ENCODE measurements around the gene SHISA4.
A peak's percentile ranks its signal among the peaks of the same experiment; 100 is the strongest.
"Not testable (repeated sequence)": the region's sequence is repeated elsewhere in the genome, so short reads cannot be mapped to it uniquely, and the experiment has no call there.

The SHISA4 gene

DNA sequence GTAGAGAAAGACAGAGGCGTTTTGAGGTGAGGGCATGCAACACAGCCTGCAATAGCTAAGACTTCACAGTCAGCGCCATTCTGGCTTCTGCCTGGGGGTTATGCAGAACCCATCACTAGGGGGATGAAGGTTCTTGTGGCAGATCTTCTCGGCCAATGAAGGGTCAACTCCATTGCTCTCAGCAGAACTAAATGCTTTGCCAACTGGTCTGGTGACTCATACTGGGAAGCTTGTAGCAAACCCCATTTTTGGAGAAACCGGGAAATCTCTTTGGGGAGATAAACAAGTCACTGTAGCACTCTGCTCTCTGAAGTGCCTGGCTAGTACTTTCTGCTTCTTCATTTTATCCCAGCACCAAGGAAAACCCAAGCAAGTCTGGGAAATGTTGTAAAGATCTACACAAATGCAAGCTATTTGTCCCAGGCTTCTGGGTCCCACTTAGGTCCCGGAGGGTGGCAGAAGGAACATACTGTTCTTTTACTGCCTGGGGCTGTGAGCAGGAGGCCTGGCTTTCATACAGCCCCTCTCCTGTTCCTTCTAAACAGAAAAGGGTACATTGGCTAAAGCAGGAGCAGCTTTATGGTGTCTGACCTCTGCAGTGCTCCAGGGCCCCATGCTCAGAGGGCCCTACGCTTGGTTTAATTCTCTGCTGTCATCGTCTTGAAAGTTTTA lies 28.8 kb downstream of the SHISA4 start:
- Histone ChIP-seq H3K27ac (peak overlapping the region in 17 of 21 experiments; percentile 1 to 81 (median 40)), H3K4me3 (no peak overlapping the region)

DNA sequence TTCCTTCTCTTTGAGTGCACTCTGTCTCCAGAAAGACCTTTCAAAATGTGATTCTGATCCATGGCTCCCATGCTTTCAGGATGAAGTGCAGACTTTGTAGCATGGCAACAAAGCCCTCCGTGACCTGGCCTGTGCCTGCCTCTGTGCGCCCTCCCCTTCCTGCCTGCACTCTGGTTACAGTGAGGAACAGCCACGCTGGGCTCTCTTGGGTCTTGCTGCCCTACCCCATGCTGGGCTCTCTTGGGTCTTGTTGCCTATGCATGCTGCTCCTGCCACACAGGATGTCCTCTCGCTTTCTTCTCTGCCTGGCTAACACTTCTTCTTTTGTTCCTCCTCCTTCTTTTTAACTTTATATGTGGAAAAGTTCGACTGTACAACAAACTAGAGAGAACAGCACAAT lies 29.6 kb downstream of the SHISA4 start:
- Histone ChIP-seq H3K27ac (peak overlapping the region in 11 of 21 experiments; percentile 1 to 81 (median 40)), H3K4me3 (no peak overlapping the region)

- Histone ChIP-seq H3K4me3 (no peak overlapping the region), H3K27ac (no peak overlapping the region)
These were observed 33.4 kb downstream of the SHISA4 start for GRCh38 chr1:201921952-201922558.

GRCh38 chr1:201925301-201925567 lies 36.5 kb downstream of the SHISA4 start:
- Histone ChIP-seq H3K4me3 (no peak overlapping the region), H3K27ac (no peak overlapping the region)

DNA sequence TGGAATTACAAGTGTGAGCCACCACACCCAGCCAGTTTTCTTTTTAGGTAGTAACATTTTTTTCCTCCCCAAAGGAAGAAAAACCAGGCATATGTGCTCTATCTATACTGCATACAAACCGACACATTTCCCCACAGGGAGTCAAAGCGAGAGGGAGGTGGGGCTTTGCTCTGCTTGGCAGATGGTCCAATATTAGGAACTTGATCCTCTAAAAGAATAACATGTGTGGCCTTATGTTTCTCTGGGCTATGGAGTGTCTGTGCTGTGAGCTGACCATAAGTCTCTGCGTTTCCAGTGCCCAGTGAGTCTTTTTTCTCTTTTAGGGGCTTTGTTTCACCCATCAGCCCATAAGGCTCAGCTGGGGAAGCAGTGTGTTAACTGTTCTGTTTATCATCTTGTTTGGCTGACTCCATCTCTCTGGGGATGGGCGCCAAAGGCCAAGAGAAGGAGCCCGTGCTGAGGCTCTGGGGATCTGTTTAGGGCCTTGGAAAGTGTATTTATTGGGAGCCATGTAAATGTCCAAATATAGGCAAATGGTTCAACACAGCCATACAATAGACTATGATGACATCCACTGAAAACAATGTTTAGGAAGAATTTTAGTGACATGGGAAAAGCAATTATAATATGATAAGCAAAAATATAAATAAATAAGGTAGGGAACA lies 37.4 kb downstream of the SHISA4 start:
- Histone ChIP-seq H3K4me3 (no peak overlapping the region), H3K27ac (no peak overlapping the region)

GRCh38 chr1:201928266-201928665 lies 39.6 kb downstream of the SHISA4 start:
- no peak overlapping the region for H3K27ac ChIP-seq
- no peak overlapping the region for H3K4me3 ChIP-seq

DNA sequence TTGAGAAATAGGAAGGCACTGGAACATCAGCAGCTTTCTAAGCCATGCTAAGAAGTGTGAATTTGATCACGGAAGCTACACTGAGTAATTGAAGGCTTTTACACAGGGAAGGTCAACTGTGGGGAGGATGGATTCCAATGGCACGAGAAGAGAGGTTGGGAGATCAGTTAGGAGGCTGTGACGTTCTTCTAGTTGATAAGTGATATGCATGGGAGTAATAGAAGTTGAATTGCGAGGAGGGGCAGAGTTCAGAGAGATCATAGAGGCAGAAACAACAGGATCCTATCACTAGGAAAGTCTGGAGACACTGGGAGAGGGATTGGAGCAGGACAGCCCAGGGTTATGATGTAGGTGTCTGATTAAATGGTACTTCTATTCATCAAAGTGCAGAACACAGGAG lies 41.4 kb downstream of the SHISA4 start:
- H3K27ac ChIP-seq, result no peak overlapping the region
- no peak overlapping the region for H3K4me3 ChIP-seq

GRCh38 chr1:201930803-201931202 lies 42.1 kb downstream of the SHISA4 start:
- Histone ChIP-seq H3K27ac (no peak overlapping the region), H3K4me3 (no peak overlapping the region)

- Histone ChIP-seq H3K27ac (no peak overlapping the region), H3K4me3 (no peak overlapping the region)
These were observed 45.2 kb downstream of the SHISA4 start for GRCh38 chr1:201933840-201934430.

DNA sequence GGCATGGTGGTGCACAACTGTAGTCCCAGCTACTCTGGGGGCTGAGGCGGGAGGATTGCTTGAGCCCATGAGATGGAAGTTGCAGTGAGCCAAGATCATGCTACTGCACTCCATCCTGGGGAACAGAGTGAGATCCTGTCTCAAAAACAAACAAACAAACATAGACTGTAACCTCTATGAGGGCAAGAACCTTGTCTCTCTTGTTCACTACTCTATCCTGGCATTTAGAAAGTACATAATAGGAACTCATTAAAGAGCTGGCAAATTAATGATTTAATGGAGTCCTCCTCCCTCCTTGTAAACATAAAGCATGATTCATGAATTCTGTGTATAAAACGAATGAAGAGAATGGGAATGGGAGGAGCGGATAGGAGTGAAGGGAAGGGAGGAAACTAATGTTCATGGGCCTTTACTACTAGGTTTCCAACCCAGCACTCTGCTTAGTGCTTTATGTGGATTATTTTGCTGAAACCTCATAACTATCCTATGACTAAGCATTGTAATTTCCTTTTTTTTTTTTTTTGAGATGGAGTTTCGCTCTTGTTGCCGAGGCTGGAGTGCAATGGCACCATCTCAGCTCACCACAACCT lies 49.0 kb downstream of the SHISA4 start:
- H3K4me3 ChIP-seq, result no peak overlapping the region
- H3K27ac ChIP-seq, result peak overlapping the region in 3 of 21 experiments; percentile 17 to 56 (median 40)

DNA sequence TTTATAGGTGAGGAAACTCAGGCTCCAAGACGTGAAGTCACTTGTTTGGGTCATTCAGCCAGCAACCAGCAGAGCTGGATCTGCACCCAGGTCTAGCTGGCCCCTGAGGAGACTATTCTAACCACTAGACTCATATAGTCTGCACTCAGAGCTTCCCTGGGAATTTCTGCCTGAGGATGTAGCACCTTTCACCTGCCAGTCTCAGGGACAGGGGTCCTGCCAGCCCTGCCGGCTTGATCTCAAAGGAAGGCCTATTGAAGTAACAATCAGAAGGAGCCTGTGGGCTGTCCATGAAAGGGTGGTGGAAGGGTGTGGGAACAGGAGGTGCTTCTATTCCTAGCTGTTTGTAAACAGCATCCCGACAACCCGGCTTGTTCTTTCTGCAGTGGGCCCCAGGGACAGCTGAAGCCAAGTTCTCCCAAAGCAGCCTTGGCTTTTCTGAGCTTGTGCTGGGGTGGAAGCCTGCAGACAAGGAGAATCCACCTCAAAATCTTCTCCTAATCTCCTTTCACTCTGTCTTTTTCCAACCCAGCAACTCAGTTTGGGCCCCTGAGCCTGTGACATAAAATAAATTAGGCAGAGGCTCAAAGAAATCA lies 49.8 kb downstream of the SHISA4 start:
- peak overlapping the region in 5 of 21 experiments; percentile 10 to 56 (median 17) for H3K27ac ChIP-seq
- no peak overlapping the region for H3K4me3 ChIP-seq

DNA sequence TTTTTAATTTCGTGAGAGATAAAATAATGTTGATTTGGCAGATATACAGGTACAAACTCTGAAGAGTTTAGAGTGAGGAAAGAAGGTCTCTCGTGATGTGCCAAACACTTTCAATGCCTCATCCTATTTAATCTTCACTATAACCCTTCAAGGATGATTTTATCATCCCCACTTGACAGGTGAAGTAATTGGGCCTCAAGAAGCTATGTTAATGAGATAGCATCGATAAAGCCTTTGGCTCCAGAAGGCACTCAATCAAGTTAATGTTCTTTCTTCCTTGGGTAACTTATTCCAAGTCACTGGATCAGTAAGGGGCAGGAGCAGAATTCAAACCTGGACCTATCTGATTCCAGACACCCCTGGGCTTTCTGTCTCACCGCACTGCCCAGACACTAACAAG lies 50.5 kb downstream of the SHISA4 start:
- no peak overlapping the region for H3K27ac ChIP-seq
- H3K4me3 ChIP-seq, result no peak overlapping the region

- Histone ChIP-seq H3K27ac (no peak overlapping the region), H3K4me3 (no peak overlapping the region)
These were observed 50.9 kb downstream of the SHISA4 start for GRCh38 chr1:201939574-201939973.

- H3K4me3 ChIP-seq, H3K27ac ChIP-seq: not testable (repeated sequence)
These were observed 51.6 kb downstream of the SHISA4 start for GRCh38 chr1:201940316-201940715.

- H3K4me3 ChIP-seq, result no peak overlapping the region
- H3K27ac ChIP-seq, result peak overlapping the region in 1 of 21 experiments; percentile 4
These were observed 52.9 kb downstream of the SHISA4 start for GRCh38 chr1:201941420-201942128.

DNA sequence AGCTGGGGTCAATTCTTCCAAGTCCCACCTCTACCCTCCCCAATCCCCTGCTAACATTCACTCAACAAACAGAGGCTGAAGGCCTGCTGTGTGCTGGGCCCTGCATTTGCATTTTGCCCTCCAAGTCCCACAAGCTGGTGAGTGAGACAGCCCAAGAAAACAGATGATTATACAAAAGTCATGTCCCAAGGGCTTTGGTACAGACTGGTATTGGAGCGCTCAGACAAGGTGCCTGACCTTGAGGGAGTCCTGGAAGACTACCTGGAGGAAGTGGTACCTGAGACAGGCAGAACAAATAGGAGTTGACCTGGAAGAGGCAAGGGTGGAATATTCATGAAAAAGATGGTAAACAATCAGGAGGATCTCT lies 53.4 kb downstream of the SHISA4 start:
- no peak overlapping the region for H3K4me3 ChIP-seq
- no peak overlapping the region for H3K27ac ChIP-seq

All from skin epidermis (tissue), 12 donors.